Activated T-helper 1 cell treated with anti-CD3 and anti-CD28 coated beads, Interleukin-2, amount 50 U/mL, for 16 hours (primary cell): Measurements from ENCODE around the gene KCNQ2.
"Not testable (repeated sequence)": the region's sequence is repeated elsewhere in the genome, so short reads cannot be mapped to it uniquely, and the experiment has no call there.

Experiments
- DNase-seq, 2 donors: peaks; one replicate each; pipeline ENCODE4 v3.0.0-alpha.2; 2020; ENCODE audit warnings: low read depth in 1 of 2, low spot score in 1 of 2

Gene KCNQ2

DNA sequence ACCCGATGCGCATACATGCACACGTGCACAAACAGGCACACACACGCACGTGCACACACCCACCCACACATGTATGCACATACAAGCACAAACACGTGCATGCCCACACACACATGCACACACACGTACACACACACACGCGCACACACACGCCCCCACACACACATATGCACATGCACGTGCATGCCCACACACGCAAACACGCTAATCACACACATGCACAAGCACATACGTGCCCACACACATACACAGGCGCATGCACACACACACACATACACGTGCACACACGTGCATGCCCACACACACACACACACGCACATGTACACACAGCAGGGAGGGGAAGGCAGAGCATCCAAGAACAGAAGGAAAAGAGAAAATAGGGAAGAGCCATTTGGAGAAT is 84.5 kb downstream of the KCNQ2 start:
- no peak for DNase-seq

DNA sequence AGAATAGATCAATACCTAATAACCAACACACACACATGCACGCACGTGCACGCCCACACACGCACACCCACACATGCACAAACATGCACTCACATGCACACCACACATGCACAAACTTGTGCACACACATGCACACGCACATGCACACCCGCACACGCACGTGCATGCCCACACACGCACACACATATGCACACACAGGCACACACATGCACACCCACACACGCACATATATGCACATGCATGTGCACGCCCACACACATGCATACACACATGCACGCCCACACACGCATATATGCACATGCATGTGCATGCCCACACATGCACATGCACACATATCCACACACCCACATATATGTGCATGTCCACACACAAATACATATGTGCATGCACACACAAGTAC is 85.1 kb downstream of the KCNQ2 start:
- DNase-seq = no peak

DNA sequence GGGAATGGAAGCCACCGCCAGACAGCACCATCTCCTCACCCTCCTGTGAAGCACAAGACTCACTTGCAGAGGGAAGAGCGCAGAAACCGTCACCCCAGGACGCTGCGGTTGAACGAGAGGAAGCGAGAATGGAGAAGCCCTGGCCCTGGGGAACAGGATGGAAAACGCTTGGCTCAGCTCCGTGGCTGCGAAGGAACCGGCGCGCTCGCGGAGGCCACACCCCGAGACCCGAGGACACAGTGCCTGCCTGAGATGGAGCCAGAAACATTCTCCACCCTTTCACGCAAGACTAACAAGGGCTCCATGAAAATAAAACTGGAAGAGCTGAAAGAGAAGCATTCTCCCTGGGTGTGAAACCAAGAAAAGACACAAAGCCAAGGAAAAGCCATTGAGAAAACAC is 86.0 kb downstream of the KCNQ2 start:
- DNase-seq = no peak

DNA sequence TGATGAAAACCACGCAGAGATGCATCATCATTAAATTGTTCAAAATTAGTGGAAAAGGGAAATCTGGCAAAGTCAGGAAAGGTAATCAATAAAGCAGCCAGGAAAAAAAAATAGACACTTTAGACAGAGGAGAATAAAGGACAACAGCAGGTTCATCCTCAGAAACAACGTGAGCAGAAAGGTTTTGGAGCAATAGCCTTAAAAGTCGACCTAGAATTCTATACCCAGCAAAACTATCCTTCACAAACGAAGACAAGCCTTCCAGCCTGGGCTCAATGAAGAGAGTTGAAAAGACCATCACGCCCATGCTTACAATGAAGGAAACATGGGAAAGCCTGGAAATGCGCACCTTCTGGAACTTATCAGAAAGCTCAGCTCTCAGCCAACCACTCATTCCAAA is 86.6 kb downstream of the KCNQ2 start:
- no peak for DNase-seq

DNA sequence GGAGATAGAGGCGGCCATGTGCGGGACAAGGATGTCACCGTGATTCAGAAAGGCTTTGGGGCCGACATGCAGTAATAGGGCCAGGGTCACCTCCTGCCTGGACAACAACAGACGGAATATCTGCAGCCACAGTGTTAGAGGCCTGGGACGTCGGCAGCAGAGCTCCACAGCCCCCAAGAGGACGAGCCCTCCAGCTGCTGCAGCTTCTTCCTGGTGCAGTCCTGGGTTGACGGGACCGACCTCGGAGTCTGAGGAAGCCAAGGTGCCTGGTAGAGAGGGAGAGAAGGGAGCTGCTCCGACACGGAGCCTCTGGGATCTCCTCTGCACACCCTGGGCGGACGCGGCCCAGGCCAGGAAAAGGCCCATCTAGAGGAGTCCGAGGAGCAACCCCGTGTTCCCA is 88.1 kb downstream of the KCNQ2 start:
- DNase-seq = no peak

DNA sequence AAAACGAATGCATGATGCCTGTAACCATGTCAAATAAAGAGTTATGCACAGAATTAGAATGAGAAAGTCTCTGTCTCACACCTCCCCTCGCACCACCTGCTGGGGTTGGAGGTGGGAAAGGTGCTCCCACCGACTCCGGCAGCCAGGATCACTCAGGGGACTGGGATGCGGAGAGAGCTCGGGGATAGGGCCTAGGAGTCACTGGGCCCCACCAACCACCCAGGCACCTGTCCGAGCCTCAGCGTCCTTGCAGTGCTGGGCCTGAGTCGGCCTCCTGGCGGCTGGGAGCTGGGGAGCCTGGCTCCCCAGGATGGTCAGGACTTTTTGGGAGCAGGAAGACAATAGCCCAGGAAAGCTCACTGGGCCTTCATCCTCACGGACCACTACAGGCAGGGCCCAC is 88.9 kb downstream of the KCNQ2 start:
- no peak for DNase-seq

DNA sequence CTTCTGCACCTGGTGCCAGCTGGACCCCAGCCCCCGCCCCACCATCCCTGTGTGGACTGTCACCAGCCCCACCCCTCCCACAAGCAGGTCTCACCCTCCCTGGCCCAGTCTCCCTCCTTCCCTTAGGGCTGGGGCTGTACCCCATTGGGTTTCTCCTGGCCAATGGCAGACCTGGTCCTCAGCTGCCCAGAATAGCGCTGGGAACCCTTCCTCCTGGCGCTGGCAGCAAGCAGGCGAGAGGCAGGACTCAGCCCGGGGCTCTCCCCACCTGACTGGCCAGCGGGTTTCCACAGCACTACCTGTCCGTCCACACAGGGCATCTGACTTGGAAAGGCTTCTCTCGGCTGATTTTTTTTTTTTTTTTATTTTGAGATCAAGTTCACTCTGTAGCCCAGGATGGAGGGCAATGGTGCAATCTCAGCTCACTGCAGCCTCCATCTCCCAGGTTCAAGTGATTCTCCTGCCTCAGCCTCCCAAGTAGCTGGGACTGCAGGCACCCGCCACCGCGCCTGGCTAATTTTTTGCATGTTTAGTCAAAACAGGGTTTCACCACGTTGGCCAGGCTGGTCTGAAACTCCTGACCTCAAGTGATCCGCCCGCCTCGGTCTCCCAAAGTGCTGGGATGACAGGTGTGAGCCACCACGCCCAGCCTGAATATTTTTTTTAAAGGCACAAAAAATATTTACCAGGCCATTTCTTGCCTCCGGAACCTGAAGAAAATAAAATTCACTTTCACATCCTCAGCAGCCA is 89.7 kb downstream of the KCNQ2 start:
- no peak for DNase-seq

DNA sequence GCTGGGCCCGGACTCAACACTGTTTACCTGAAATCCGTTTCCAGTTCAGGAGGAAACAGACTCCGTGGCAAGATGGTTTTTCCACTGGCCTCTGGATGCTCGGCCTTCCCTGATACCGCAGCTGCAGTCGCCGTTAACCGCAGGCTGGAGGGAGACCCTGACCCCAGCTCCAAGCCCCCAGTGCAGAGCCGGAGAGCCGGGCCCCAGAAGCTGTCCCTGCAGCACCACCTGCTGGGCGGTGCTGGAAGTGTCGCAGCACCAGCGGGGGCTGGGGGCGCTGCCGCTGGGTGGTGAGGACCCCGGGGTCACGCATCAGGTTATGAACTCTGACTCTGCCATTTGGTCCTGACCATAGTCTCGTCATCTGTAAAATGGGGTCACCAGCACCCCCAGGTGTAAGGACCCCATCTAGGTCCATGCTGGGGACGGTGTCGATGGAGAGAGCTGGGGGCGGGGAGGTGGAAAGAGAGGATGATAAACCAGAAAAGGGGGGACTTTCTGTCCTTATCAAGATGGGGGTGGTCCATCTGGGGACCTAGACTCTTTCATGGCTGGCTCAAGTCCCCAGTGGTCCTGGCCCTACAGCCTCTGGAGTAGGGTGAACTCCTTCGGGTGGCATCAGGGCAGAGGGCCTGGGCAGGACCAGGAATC is 90.5 kb downstream of the KCNQ2 start:
- DNase-seq = peak in 1 of 2 donors; percentile 22

DNA sequence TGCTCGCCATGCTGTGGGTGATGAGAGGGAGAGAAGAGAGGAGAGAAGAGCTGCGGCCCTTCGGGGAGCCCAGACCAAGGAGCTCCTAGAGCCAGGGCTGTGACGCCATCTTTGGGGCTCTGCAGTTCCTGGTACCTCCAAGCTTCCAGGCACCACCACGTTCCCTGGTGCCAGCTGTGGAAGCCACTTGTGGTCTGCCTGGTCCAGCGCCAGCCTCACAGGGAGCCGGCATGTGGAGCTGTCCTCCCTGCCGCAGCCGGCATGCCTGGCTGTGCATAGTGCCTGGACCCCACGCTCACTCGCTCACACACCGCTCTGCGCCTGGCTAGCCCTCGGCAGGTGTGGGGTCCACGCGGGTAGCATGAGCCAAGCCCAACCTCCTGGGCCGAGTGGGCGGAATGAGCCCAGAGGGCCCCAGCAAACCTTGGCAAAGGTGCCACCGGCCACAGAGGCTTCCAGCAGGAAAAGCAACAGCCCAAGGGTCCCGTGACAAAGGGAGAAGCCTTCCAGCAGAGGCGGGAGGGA is 92.0 kb downstream of the KCNQ2 start:
- DNase-seq = no peak

DNA sequence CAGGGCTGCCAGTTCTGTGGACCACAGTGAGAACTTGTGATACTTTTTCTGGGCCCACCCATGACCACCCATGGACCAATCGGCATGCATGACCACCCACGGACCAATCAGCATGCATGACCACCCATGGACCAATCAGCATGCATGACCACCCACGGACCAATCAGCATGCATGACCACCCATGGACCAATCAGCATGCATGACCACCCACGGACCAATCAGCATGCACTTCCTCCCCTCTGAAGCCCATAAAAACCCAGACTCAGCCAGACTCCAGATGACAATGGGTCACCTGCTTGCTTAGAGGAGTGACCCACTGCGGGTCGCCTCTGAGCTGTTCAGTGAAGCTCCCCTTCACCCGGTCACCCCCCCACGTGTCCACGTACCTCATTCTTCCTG is 92.6 kb downstream of the KCNQ2 start:
- not testable (repeated sequence) for DNase-seq

DNA sequence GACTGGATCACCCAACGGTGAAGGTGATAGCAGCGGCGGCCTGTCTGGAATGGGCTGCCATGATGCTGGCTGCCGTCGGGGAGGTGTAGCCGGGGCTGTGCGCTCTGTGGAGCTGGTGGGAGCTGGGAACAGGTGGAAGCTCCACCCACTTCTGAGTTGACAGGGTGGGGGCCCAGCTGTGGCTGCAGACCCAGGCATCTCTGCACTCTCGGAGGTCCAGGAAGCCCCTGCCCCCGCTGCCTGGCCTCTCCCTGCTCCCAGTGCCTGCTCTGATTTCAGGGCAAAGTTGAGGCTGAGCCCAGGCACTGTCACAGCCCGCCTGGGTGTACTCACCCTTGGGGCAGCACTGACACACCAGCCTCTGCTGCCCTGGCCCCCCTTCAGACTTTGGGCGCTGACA is 93.2 kb downstream of the KCNQ2 start:
- DNase-seq = no peak

DNA sequence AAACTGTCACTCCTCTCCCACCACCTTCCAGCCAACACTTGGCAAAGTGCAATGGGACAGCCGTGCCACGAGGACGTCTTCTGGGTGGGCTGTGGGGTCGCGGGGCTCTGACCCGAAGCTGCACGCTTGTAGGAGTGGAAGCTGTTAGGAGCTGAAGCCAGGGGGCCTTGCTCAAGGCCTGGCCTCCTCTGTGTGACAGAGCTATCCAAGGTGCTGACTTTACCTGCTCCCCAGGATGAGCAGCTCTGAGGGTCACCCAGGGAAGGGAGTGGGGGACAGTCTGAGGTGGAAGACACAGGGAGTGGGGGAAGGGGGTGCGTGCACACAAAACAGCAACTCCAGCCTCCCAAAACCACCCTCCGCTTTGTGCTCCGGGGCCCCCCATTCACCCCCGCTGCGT is 93.8 kb downstream of the KCNQ2 start:
- no peak for DNase-seq

DNA sequence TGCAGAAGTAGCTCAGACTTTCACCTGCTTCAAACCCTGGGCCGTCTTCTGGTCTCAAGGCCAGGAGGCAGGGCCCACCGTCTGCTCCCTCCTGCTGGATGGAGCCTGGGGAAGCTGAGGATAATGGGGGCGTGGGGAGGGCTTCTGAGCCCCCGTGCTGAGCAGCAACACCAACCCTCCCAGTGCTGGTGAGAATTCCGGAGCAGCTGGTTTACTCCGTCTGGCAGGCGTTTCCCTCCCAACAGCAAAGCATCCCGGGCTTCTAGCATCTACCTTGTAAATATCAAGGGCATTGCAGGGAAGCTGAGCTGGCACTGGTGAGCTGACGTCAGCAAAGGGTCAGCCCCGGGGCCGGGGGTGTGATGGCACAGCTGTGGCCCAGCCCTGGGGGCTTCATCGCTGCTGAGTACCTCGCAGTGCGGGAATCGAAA is 94.5 kb downstream of the KCNQ2 start:
- DNase-seq = no peak

DNA sequence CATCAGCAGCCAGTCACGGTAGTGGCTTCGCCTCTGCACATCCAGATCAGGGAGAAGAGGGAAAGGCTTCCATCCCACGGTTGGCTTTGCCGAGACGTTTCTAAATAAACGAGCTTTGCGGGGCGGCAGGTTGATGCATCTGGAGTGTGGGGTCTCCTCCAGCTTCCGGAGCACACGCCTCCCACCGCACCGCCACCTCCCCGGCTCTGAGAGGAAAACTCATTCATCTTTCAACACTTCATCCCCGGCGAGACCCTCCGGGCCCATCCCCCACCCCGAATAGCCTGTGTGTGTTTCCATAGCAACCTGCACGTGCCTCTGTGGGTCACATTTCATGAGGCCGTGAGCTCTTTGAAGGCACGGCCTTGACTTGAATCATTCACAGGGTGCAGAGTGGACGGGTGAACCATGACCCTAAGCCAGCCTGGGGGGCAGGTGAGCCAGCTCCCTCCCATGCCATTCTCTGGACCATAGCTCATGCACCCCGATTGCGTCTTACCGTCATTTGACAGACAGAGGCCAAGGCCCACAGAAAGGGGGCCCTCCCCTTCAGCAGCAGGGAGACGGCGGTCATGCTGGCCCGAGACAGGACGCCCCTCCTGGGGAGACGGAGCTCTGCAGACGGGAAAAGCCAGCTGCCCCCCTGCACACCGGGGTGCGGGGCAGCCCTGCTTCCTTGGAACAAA is 95.1 kb downstream of the KCNQ2 start:
- no peak for DNase-seq

DNA sequence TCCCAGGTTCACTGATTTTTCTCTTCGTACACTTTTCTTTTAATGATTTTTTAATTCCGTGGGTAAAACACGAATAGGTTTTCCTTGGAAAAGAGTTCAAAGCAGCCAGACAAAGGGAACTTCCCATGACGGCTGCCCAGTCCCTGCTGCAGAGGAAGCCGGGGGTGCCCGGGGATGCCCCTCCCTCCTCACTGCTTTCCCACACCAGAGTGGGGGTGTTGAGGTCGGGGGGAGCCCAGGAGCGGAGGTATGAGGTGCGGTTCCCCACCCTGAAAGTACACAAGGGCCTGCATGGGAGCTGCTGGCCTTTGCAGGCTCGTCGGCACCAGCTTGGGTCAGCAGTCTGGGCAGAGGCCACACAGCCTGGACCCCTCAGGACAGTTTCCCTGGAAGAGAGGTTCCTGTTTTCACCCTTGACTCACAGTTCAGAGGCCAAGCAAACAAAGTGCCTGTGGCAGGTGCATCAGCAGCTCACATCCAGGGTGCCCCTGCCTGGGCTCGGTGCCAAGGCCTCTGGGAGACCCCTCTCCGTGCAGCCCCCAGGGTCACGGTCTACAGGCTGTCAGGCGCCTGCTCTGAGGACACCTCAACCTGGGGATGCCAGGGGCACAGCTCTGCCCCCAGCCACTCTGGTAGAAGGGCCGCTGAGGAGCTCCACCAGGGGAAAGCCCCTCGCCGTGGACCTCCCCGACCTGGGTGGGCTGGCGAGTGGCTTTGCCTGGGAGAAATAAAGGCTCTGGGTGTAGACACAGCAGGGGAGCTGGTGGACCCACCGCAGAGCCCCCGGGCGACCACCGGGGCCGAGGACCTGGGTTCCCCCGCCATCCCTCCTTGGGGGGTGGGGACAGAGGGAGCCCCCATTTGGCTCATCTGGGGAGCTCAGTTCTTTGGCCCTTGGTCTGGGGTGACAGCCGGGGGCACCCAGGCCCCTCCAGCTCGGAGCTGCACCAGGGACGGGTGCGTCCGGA is 95.9 kb downstream of the KCNQ2 start:
- no peak for DNase-seq

DNA sequence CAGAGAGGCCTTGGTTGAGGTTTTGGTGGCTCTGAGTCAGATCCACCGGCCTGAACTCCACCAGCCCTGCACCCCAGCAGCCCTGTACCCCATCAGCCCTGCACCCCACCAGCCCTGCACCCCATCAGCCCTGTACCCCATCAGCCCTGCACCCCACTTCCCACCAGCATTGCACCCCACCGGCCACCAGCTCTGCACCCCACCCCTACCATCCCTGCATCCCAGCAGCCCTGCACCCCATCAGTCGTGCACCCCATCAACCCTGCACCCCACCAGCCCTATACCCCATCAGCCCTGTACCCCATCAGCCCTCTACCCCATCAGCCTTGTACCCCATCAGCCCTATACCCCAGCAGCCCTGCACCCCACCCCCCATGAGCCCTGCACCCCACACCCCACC is 97.0 kb downstream of the KCNQ2 start:
- no peak for DNase-seq

DNA sequence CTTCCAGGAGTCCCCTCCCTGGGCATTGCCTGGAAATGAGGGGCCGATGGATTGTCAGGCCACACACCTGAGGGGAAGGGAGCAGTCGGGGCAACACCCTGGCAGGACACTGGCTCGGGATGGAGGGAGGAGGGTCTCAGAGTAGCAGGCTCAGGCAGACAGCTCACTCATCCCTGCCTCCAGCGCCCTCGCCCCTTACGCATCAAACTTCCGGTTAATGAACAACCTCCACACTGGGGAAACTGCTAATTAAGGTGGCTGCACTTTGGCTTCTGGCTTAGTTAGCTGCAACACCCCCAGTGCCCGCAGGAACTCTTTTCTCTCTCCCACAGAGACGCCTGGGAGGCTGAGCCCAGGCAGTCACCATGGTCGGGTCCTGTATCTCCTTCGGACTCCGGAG is 98.0 kb downstream of the KCNQ2 start:
- DNase-seq = no peak

DNA sequence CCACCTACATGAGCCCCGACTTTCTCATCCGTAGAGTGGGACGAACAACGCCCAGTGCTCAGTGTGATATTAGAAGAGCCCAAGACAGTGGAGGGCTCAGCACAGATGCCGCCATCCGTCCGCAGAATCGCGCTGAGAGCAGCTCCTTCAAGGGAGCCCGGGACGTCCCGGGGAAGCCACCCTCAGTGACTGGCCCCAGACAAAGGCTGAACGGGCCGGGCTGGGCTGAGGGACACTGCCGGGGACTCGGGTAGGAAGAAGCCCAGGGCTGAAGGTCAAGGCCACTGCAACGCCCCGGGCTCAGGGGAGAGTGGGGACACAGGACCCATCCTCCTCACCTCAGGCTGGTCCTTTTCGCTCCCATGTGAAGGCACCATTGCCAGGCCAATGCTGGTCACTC is 98.5 kb downstream of the KCNQ2 start:
- DNase-seq = no peak

DNA sequence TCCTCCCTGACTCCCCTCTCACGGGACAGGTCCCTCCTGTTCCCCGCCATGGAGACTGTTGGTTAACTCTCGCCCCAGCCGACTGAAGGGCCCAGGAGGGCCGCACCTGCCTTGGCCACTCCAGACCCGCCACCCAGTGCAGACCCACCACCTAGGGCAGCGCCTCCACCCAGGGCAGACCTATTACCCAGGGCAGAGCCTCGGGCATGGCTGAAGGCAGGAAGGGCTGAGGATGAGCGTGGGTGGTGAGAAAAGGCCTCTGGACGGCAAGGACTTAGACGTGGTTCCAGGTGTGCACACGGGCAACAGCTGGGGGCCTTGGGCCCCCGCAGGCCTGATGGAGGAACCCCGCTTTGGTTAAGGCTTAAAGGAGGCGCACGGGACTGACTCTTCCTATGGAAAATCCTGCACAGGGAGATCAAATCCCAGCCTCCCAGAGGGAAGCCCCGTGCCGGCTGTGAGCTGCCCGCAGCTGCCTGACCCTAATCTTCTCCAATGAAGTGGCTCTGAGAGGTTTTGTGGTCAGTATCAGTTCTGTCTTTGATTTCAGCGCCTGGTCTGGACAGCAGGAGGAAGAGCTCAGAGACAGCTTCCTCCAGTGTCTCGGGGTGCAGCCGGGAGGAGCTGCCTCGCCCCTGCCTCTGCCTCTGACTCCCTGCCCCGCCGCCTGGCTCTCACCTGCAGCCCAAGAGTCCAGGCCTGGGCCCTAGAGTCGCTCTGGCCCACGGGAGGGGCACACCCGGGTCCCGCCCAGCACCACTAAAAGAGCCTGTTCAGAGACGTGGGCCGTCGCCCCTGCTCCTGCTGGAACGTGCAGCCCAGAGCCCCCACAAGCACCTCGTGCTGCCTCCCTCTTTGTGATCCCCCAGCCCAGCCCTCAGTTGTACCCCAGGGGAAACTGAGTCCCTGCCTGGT is 99.2 kb downstream of the KCNQ2 start:
- no peak for DNase-seq

DNA sequence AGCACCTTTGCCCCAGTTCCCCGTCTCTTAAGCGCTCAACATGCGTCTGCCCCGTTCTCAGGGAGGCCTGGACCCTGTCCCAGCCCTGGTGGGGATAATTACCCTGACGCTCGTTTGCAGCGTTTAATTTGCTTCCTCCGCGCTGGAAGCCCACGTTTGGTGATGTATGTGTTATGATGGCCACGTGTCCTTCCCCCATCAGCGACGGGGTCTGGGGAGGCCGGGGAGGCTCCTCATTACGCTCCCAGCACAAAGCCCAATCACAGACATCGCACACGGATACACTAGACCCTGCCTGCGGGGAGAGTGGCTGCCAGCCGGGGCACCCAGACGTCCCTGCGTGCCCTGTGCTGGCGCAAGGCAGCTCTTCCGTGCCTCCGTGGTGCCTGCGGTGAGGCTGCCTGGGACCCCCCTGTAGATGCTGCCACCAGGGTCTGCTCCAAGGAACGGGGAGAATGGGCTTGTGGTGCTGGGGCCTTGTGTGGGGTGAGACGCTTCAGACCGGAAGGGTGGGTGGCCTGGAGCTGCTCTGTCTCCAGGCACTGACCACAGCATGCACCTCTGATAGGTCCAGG is 101.1 kb downstream of the KCNQ2 start:
- no peak for DNase-seq
